Amniotic stem cell (primary cell): ENCODE data around the gene MMP15.
"Not testable (repeated sequence)": the region's sequence is repeated elsewhere in the genome, so short reads cannot be mapped to it uniquely, and the experiment has no call there.

ENCODE experiments used
- DNase-seq: peaks from one replicate; lab custom pipeline; 2025; lab: John Stamatoyannopoulos, UW

The MMP15 gene

GRCh38 chr16:58025351-58026138 lies at the start of gene MMP15:
Gene MMP15 (plus strand): TSS chr16:58025754. CDS start chr16:58026351, 597 bp downstream.
- no peak for DNase-seq

GRCh38 chr16:57976331-57976796 lies 49.2 kb upstream of the MMP15 start:
- DNase-seq, result no peak

- no peak for DNase-seq
Observed at GRCh38 chr16:57977418-57978069, 48.0 kb upstream of the MMP15 start.

- not testable (repeated sequence) for DNase-seq
Observed at GRCh38 chr16:57978070-57978465, 47.5 kb upstream of the MMP15 start.

- DNase-seq, result no peak
Observed at GRCh38 chr16:57979006-57979585, 46.5 kb upstream of the MMP15 start.

- DNase-seq, result no peak
Observed at GRCh38 chr16:57981636-57982035, 43.9 kb upstream of the MMP15 start.

GRCh38 chr16:57982385-57982784 lies 43.2 kb upstream of the MMP15 start:
- DNase-seq, result no peak

GRCh38 chr16:57984443-57985203 lies 40.9 kb upstream of the MMP15 start:
- DNase-seq, result no peak

- DNase-seq, result no peak
Observed at GRCh38 chr16:57985204-57986181, 40.1 kb upstream of the MMP15 start.

GRCh38 chr16:57986196-57986595 lies 39.4 kb upstream of the MMP15 start:
- no peak for DNase-seq

- no peak for DNase-seq
Observed at GRCh38 chr16:57987441-57988177, 37.9 kb upstream of the MMP15 start.

GRCh38 chr16:57988929-57989328 lies 36.6 kb upstream of the MMP15 start:
- DNase-seq, result no peak

- no peak for DNase-seq
Observed at GRCh38 chr16:57991551-57992059, 33.9 kb upstream of the MMP15 start.

GRCh38 chr16:57992084-57992483 lies 33.5 kb upstream of the MMP15 start:
- DNase-seq, result no peak

GRCh38 chr16:57993438-57993837 lies 32.1 kb upstream of the MMP15 start:
- DNase-seq, result no peak

GRCh38 chr16:57993897-57994296 lies 31.7 kb upstream of the MMP15 start:
- DNase-seq, result no peak

GRCh38 chr16:57994361-57994760 lies 31.2 kb upstream of the MMP15 start:
- no peak for DNase-seq

- no peak for DNase-seq
Observed at GRCh38 chr16:57994778-57995177, 30.8 kb upstream of the MMP15 start.

GRCh38 chr16:57995721-57996405 lies 29.7 kb upstream of the MMP15 start:
- no peak for DNase-seq
